DND-41 (cell line): ENCODE measurements around the gene LFNG.

Experiments
- CTCF ChIP-seq: IDR thresholded peaks from 2 replicates; pipeline ENCODE4 v1.5.1; 2012; ENCODE audit warnings: borderline replicate concordance, low read length, moderate library complexity, mild to moderate bottlenecking; ENCODE audit not compliant: poor library complexity, severe bottlenecking; ENCODE audit errors: extremely low read depth
- EZH2 ChIP-seq: IDR thresholded peaks from 3 replicates; pipeline ENCODE4 v1.6.1; 2012; ENCODE audit warnings: borderline replicate concordance, low read depth, mild to moderate bottlenecking, moderate library complexity, low read length, inconsistent platforms; ENCODE audit not compliant: severe bottlenecking

- TF ChIP-seq CTCF (no peak), EZH2 (no peak)
These were observed 52.7 kb downstream of the LFNG start for GRCh38 chr7:2572101-2572842.
